SU-DHL-6 (cell line): ENCODE results near the gene DDX59.

Source experiments
- EZH2phosphoT487 ChIP-seq: fragments of 200-600 bp; sonication (generic), shearing (Covaris generic); conservative IDR thresholded peaks from 2 replicates; pipeline ENCODE4 v1.6.1; 2018; ENCODE audit warnings: mild to moderate bottlenecking, antibody characterized with exemption, low read length, moderate library complexity, mixed read lengths
- TF ChIP-seq, protein P1 (sequence below): fragments of 200-600 bp; sonication (generic); IDR thresholded peaks from one replicate; pipeline ENCODE4 v1.5.1; 2017; ENCODE audit warnings: antibody characterized with exemption, mild to moderate bottlenecking, low read length, moderate library complexity; ENCODE audit not compliant: insufficient read depth, poor library complexity, severe bottlenecking

DNA sequence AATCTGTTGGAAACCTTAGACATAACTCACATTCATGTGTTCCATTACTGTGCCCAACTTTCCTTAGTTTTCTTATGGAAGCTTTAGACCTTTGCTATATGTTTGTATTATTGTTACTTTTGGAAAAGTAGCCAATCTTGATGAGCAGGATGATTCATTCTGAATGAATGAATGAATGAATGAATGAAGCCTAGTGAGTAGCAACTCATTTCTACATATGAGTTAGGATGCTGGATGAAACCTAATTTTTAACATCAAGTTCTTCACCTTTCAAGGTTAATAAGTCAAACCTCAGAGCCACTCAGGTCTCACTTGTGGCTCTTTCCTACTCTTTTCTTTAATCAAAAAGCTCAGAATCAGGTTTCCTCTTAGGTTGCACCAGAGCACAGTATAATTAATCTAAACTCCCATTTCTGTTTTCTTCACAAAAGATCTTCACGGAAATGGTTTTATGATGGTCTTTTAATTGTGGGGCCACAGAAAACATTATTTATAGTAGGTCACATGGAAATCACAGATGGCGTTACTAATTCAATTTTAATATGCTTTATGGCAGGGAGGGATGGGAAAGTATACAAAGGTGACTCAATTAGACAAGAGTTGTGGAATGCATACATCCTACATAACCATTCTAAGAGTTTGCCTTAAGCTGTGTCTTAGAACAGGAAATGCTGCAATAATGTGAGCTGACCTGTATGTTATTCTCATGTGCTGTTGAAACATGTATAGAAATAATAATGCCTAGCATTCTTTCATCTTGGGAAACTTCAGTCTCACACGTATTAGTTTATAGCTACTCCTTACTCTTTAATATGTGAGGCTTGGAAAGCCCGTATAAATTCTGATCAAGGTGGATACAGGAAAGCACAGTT lies 4.5 kb upstream of the DDX59 start:
- TF ChIP-seq, protein P1, sequence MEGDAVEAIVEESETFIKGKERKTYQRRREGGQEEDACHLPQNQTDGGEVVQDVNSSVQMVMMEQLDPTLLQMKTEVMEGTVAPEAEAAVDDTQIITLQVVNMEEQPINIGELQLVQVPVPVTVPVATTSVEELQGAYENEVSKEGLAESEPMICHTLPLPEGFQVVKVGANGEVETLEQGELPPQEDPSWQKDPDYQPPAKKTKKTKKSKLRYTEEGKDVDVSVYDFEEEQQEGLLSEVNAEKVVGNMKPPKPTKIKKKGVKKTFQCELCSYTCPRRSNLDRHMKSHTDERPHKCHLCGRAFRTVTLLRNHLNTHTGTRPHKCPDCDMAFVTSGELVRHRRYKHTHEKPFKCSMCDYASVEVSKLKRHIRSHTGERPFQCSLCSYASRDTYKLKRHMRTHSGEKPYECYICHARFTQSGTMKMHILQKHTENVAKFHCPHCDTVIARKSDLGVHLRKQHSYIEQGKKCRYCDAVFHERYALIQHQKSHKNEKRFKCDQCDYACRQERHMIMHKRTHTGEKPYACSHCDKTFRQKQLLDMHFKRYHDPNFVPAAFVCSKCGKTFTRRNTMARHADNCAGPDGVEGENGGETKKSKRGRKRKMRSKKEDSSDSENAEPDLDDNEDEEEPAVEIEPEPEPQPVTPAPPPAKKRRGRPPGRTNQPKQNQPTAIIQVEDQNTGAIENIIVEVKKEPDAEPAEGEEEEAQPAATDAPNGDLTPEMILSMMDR = no peak
- no peak for TF ChIP-seq EZH2phosphoT487
